Stimulated activated naive CD4-positive, alpha-beta T cell treated with Interleukin-2 at 50 U/mL for 16 hours (primary cell): ENCODE data around the gene SDK1.
"Not testable (repeated sequence)": the region's sequence is repeated elsewhere in the genome, so short reads cannot be mapped to it uniquely, and the experiment has no call there.

Experiments
- DNase-seq: peaks from one replicate; lab custom pipeline; 2025; lab: John Stamatoyannopoulos, UW

Gene SDK1

DNA sequence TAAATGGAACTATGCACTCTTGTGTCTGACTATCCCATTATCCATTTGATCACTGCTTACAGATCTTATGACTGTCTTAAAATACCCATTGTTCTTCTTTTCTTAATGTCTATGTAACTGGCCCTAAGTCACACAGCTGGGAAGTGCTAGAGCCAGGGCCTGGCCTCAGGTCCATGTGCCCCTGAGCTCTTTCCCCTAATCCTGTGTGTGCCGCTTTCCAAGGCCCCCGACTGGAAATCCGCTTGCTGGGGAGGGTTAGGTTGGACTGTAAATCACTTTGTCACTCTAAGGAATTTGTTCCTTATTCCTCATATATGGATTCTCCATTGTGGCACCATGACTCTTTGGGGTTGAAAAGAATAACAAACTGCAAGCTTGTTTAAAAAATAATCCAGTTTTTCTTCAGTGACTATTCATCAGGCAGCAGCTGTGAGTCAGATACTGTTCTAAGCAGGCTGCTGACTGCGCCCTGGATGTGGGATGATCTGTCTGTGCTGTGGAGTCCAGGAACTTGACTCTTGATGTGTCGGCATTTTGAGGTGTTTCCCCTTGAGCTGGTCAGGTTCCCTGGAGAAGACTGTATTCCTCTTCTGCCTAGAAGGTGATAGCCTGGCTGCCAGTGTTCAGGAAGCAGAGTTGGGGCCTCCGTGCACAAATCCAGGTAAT lies 236.3 kb downstream of the SDK1 start:
- no peak for DNase-seq

DNA sequence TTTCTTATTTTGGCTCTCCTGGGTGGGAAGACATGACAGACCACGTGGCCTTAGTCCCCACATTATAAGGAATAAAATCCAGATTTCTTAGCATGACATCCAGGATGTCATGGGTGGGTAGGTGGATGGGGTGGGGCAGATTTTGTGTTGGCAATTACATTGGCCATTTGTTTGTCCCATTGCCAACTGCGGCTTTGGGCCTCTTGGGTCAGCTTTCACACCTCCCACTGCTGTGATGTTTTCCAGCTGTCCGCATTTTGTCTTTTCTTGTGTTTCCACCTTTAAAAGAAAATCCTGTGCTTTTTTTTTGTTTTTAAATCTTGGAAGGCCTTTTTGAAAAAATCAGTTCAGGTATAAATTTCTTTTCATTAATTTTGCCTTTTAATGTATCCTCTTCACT lies 237.0 kb downstream of the SDK1 start:
- no peak for DNase-seq

DNA sequence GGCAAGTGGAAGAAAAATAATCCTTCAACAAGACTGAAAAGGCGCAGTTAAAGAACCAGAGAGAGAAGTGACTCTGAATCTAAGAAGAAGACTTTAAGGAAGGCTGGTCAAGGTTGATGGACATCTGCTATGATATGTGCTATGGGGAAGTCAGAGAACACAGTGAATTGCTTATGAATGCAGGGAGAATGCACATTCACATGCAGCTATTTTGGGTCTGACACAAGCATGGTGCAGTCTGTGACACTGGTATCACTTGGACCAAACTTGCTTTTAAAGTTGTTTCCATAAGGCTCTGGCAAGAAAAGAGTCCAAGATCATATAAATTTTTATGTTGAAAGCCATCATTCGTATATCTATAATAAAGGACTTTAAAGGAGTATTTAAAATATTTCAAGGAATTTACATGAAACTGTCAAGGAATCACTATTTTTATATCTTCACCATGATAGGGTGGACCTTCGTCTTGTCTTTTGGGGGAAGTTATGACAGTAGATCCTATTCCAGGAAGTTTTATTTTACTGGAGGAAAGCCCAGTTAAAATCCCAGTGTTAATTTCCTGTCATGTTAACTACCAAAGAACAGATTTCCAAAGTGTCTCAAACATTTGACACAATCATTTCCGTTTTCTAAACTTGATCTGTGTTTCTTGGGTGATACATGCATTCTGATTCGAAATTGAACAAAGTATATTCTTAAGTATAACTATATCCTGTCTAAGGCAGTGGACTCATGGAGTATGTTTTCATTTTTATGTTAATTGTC lies 239.6 kb downstream of the SDK1 start:
- no peak for DNase-seq

DNA sequence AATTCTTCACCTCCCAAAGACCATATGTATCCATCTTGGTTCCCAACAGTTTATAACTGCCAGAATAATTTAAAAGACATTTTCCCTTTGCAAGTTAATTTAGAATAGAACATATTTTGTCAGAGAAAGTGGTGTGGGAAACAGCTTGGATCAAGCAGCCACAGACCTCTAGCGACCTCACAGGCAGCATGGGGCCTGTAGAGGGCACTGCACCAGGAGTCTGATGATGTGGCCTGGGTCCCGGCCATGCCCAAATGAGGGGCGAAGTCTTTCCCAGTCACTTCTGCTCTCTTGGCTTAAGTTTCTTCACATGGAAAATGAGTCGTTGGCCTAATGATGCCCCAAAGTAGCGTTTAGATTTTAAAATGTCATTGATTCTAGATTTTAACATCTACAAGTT lies 243.2 kb downstream of the SDK1 start:
- no peak for DNase-seq

DNA sequence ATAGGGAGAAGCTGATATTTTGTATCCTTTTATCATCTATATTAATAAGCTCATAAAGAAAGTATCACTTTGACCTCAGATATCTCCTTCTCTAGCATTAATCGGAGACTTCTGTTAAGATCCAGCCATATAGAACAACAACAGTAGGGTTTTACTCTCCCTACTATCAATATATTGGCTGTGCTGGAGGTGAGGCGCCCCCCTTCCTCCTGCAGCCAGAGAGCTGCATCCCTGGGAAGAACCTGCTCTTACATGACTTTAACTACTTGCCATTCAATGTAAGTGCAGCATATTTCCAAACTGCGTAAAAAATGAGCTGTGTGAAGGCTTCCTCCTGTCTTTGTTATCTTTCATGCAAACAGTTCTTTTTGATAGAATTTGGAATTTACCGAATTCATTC lies 247.8 kb downstream of the SDK1 start:
- no peak for DNase-seq

DNA sequence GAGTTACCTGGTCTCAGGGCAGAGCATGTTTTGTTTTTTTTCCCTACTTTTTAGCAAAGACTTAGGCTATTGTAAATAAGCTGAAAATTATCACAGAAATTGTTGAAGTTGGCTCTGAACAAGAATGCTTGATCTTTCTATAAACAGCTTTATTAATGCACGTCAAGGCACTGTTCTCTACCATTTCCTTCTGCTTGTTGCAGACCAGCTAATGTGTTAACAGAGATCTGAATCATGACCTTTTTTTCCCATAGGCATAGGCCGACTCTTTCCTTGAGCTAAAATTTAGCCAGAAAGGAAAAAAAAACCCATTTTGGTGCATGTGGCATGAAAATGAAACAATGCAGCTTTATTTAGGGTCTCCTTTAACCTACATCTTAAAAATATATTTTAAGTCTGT lies 248.5 kb downstream of the SDK1 start:
- DNase-seq: no peak

DNA sequence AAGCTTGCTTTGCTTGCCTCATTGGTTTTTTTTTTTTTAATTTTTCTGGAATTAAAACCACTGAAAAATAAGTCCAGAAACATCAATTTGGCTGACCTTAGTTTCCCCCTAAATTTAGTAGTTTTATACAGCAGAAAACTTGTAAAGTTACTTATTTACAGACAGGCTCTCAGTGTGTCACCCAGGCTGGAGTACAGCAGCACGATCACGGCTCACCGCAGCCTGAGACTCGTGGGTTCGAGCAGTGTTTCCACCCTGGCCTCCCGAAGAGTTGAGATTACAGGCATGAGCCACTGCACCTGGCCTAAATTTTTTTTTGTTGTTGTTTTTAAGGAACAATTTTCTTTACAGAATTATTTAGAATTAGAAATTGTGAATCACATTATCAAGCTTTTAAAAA lies 250.5 kb downstream of the SDK1 start:
- DNase-seq: no peak

DNA sequence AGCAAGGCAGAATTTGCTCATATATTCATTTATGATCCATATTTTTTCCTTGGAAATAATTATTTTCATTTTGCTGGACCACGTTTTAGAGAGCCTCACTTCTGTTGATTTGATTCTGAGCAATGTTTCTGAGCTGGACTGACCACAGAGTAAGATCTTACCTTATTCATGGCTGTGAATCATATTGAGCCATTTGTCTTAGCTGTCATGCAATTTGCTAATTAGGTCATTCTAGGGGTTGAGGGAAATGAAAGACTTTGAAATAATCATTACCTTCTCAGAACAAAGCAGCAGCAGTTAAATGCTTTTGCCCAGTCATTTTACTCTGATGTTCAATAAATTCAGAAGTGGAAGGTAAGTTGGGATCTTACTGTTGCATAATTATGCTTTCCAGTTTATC lies 251.4 kb downstream of the SDK1 start:
- no peak for DNase-seq

DNA sequence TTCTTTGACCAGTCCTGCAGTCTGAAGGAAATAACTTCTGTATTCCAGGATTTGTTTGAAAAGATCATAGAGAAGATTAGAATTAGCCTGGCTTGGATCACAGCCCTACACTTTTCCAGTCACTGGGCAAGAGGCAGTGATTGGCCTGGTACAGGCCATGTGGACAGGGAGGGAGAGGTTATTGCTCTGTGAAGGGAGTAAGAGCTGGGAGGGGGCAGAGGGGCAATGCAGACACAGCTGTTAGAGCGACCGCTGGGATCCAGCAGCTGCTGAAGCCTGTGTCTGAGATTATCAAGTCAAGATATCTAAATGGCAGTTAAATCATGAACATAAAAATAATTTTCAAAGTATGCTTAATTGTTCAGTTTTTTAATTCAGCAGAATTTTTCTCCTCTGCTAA lies 257.3 kb downstream of the SDK1 start:
- DNase-seq: no peak

DNA sequence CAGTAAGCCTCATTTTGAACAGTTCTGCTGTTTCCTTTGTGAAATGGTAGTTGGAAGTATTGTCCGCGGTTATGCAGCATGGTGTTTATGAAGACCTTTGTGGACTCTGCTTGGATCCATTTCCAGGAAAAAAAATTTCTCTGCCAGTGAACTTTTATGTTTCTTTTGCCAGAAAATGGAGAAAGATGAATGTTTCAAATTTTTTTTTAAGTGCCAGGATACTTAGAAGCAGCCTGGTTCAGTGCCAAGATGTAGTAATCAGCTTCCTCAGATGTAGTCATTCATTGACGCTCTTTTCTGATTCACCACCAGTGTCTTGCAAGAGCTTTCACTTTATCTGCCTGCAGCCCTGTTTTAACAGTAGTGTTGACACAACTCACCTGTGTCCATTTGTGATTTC lies 258.2 kb downstream of the SDK1 start:
- no peak for DNase-seq

DNA sequence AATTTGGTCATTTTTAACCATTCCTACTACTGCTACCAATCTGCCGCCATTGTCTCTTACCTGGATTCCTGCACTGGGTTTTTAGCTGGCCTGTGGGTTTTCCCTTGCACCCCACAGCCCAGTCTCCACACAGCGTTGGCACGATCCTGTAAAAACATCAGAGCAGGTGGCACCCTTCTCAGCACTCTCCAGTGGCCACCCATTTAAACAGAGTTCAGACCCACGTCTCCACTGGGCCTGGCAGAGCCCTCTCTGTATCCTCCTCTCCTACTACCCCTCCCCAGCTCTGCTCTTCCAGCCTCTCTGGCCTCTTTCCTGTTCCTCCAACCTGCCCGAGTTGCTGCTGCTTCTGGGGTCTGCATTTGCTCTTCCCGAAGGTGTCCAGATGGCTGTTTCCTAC lies 259.4 kb downstream of the SDK1 start:
- no peak for DNase-seq

DNA sequence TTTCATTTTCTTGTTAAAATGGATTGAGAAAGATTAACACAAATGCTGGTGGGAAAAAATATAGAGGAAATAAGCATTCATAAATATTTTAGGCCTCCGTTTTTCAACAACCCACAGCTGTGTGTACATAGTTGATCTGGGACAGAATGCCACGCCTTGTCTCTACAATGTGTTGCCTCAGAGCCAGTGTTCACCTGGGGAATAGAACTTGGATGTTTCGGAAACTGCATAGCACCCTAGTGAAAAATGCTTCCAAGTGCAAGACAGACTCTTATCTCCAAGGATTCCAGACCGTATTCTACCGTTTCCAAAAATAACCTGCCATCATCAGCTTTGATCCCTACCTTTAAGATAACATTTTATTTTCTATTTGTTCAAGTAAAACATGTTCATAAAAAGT lies 260.9 kb downstream of the SDK1 start:
- DNase-seq: no peak

DNA sequence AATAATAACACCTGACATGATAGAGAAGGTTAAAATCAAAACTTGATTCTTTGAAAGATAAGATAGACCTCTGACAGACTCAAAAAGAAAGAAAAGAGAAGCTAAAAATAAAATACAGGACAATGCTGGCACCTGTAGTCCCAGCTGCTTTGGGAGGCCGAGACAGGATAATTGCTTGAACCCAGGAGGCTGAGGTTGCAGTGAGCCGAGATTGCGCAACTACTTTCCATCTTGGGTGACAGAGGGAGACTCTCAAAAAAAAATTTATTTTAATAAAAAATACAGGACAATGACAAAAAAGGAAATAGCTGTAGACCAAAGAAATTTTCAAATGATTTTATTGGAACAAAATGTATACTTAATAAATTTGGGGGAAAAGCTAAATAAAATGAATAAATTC lies 263.2 kb downstream of the SDK1 start:
- DNase-seq: no peak

DNA sequence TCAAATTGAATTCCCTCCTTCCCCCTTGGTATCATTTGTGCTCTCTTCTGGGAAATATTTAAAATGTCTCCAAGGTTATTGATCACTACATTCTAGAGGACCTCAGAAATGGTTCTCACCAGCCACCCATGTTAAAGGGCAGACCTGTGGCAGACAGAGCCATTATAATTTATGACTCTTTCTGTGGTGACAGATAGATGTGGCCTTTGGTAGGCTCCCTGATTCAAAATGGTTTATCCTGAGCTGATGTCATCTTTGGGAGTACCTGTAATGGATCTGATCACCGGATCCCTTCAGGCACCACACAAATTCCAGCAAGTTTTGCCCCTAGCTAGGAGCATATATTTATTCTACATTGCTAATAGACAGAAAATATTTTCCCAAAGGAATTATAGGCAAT lies 267.5 kb downstream of the SDK1 start:
- no peak for DNase-seq

DNA sequence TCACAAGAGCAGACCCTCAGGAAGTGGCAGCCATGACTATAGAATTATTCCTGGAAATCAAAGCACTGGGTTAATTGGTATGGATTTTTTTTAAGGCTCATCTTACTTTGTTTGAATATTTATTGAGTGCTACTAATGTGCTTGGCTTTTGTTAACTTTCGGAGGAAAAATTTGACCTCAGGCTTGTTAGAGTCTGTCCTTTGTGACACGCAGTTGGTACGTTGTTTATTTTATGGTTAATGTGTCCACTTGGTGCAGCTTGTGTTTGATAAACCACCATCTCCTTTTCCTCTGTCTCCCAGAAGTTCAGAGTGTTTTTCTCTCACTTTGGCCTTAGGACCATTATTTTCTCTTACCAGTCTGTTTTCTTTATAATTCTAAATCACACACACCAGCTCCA lies 268.6 kb downstream of the SDK1 start:
- no peak for DNase-seq

DNA sequence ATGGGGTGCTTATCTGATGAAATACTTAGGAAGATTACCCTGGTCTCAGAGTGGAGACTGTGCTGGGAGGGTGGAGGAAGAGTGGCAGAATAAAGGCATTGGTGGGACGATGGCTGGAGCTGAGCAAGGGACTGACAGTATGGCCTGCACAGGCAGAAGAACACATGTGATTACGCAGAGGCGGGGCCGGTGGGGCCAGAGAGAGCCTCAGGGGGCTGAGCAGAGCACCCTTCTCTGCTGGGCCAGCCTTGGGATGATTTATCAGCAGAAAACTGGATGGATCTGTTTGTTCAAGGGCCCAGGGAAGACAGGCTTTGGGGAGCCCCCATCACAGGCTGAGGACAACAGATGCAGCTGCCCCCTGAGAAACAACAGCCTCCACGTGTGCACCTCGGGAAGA lies 272.1 kb downstream of the SDK1 start:
- no peak for DNase-seq

DNA sequence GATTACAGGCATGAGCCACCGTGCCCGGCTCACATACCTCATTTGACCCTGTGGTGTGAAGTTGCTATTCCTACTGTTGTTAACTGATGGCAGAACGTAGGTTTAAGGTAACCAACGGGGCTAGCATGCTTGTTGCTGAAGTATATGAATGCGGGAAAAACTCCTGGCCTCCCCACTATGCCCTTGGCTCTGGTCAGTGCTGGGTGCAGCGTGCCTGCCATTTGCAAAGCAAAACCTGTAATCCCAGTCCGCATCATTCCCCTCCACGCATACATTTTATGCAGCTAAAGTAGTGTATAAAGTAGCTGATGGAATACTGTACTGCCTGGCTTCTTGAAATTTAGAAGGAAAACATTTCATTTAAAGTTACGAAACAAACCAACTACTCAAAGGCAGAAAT lies 273.3 kb downstream of the SDK1 start:
- no peak for DNase-seq

DNA sequence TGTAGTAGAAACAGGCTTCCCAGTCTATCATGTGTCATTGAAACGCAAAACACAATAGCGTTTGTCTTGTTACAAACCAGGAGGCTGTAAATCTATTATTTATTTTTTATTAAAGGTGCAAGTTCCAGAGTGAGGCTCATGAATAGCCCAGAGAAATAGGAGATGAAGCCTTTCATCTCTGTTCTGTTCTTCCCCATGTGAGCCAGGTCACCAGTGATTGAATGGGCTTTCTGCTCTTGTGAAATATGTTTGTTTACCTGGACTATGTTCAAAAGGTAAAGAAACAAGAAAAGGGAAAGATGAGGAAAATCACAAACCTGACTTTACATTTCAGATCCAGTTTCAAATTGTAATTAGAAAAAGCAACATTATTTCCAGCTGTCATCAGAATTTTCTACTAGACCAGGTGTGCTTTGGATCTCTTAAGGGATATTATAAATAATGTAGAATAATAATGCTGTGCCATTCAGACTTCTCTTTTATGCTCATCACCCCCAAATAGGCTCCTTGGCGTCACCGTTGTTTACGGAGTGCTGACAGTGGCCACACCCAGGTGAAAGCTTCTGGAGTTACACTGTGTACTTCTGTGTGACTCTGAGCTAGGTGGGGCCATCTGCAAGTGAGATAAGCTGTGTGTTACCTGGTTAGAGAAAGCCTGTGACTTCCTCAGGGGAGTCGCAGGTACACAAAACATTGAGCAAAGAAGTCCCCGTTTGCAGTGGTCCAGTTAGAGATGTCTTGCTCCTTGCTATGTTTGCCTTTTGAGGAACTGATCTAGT lies 274.9 kb downstream of the SDK1 start:
- DNase-seq: no peak

DNA sequence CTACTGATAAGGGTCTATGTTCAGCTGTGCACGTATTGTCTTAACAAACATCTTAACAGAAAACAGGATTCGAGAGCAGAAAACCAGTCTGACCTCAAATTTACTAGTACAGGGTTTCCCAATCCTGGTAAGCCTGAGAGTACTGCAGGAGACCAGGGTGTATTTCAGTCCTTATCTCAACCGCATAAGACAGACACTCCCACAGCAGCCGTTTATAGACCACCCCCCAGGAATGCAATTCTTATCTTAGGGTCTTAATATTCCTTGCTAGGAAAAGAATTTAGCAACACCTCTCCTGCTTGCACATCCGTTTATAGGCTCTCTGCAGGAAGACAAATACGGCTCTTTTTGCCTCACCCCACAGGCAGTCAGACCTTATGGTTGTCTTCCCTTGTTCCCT lies 277.3 kb downstream of the SDK1 start:
- DNase-seq: no peak

DNA sequence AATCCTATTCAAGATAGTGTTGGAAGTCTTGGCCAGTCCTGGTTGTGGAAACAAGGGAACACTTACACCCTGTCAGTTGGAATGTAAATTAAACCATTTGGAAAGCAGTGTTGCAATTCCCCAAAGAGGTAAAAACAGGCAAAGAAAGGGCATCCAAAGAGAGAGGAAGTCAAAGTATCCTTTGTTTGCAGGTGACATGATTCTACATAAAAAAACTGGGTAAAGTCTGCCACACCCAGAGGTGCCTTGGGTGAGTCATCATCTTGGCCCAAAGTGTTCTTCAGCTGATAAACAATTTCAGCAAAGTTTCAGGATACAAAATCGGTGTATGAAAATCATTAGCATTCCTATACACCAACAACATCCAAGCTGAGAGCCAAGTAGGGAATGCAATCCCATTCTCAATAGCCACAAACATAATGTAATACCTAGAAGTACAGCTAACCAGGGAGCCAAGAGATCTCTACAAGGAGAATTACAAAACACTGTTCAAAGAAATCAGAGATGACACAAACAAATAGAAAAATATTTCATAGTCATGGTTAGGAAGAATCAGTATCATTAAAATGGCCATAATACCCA lies 278.7 kb downstream of the SDK1 start:
- no peak for DNase-seq

DNA sequence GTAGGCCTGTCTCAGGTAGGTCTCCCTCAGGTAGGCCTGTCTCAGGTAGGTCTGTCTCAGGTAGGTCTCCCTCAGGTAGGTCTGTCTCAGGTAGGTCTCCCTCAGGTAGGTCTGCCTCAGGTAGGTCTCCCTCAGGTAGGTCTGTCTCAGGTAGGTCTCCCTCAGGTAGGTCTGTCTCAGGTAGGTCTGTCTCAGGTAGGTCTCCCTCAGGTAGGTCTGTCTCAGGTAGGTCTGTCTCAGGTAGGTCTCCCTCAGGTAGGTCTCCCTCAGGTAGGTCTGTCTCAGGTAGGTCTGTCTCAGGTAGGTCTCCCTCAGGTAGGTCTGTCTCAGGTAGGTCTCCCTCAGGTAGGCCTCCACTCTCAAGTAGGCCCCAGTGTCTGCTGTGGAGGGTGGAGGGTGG lies 281.1 kb downstream of the SDK1 start:
- DNase-seq: not testable (repeated sequence)

DNA sequence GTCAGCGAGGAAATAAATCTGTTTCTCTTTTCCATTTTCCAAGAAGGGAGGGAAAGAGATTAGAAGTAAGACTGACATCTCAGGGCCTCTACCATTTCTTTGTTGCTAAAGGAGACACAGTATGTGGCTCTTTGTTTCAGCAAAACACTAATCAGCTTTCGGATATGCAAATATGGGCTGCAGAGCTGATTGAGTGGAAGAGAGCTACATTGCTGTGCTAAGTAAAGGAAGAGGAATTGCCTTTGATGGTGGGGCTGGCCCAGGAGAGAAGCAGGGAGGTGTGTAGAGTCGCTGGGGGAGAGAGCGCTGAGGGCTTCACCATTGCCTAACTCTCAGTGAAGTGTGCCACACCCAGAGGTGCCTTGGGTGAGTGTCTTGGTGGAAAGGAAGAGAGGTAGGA lies 284.8 kb downstream of the SDK1 start:
- DNase-seq: no peak

DNA sequence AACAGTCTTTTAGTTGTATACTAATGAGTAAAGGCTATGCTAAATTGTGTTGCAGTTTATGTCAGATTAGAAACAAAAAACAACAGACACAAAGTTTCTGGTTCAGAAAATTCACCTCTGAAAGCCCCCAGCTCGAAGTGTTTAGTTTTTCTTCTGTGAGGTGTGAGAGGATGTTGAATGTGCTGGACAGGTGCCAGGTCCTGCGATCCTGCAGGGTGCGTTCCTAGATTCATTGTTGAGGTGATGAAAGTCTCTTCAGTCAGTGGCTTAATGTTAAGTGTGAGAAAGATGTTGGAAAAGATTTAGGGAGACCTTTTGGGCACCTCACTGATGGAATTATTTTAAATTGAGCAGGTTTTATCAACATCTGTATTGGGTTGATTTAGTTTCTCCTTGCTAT lies 287.3 kb downstream of the SDK1 start:
- DNase-seq: no peak
